Measurements from ENCODE around the gene GSS. TPM values are rescaled to one million over a fixed set of nuclear protein-coding genes. Genes with fewer than 3 reads are reported as not detected.

The GSS gene
- total and polyA plus RNA-seq, 7 donors = 14.5 to 36.6 (median 24.5) TPM

GRCh38 chr20:34947336-34947735, 8.3 kb downstream of the GSS start:
- ATAC-seq (no peak), DNase-seq (no peak)
- no peak overlapping the region for H3K4me3 ChIP-seq
- no peaks in the 10 kb centered on the region for H3K9me3 ChIP-seq
- peaks cover 0 to 24% of the 10 kb centered on the region in 2 donors for H3K36me3 ChIP-seq (ENCODE audit: insufficient read depth in 1 of 2, low read depth in 1 of 2)
- H3K27me3 ChIP-seq (ENCODE audit: insufficient read depth in 3 of 3, low read length in 2 of 3) = no peaks in the 10 kb centered on the region
- no peak for TF ChIP-seq CTCF (IDR thresholded peaks at IDR 0.05)
- peak overlapping the region; percentile 48 for H3K27ac ChIP-seq
- intact Hi-C loops (cut with DNase I) = no loop called here
- H3K4me1 ChIP-seq = peaks cover 35% of the 10 kb centered on the region

GRCh38 chr20:34946661-34947060, 8.9 kb downstream of the GSS start:
- Histone ChIP-seq H3K9me3 (no peaks in the 10 kb centered on the region), H3K36me3 (ENCODE audit: insufficient read depth in 1 of 2, low read depth in 1 of 2) (peaks cover 0 to 30% of the 10 kb centered on the region in 2 donors), H3K4me3 (no peak overlapping the region), H3K27me3 (ENCODE audit: insufficient read depth in 3 of 3, low read length in 2 of 3) (no peaks in the 10 kb centered on the region), H3K27ac (peak overlapping the region; percentile 48), H3K4me1 (peaks cover 32% of the 10 kb centered on the region)
- no peak for DNase-seq
- intact Hi-C loops (cut with DNase I) = no loop called here
- no peak for ATAC-seq
- TF ChIP-seq CTCF (IDR thresholded peaks at IDR 0.05) = no peak
- WGBS, 3 donors = 78 to 86% (median 79%) methylated on average over 3 of the region's 3 CpGs

DNA sequence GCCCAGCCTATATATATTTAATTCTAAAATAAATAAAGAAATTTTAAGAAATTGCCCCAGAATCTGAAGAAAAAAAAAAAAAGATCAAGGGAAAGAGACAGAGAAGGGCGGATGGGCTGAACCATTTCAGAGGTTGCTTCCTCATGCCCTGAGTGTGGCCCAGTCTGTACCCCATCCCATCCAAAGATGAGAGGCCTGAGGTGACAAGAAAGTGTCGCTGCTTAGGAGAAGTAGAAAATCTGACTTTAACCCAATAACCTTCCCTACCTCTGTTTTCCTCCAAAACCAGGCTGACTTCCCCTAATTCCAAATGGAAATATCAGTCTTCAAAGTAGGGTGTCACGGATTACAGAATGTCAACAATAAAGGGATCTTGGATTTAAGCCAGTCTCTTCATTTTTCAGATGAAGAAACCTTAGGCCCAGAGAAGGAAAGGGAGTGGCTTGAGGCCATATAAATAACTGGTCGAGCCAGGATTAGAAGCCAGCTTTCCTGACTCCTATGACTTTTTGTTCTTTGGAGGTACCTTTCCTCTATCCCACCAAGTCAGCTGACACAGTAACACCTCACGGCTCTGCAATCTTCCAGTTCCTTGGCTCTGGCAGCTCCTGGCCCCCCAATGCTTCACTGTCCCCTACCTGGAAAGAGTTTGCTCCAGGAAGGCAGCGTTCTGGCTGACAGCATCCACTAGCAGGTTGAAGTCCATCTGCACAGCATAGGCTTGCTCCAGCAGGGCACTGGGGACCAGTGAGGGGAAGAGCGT, 10.1 kb downstream of the GSS start:
- Histone ChIP-seq H3K27me3 (ENCODE audit: insufficient read depth in 3 of 3, low read length in 2 of 3) (no peaks in the 10 kb centered on the region), H3K4me3 (no peak overlapping the region), H3K27ac (peak overlapping the region; percentile 57), H3K36me3 (ENCODE audit: insufficient read depth in 1 of 2, low read depth in 1 of 2) (peaks cover 0 to 33% of the 10 kb centered on the region in 2 donors), H3K4me1 (peaks cover 43% of the 10 kb centered on the region), H3K9me3 (no peaks in the 10 kb centered on the region)
- 75 to 79% (median 76%) methylated on average over 7 of the region's 7 CpGs for WGBS, 3 donors
- intact Hi-C loops (cut with DNase I) = no loop called here
- no peak for TF ChIP-seq CTCF (IDR thresholded peaks at IDR 0.05)
- DNase-seq (no peak), ATAC-seq (no peak)

DNA sequence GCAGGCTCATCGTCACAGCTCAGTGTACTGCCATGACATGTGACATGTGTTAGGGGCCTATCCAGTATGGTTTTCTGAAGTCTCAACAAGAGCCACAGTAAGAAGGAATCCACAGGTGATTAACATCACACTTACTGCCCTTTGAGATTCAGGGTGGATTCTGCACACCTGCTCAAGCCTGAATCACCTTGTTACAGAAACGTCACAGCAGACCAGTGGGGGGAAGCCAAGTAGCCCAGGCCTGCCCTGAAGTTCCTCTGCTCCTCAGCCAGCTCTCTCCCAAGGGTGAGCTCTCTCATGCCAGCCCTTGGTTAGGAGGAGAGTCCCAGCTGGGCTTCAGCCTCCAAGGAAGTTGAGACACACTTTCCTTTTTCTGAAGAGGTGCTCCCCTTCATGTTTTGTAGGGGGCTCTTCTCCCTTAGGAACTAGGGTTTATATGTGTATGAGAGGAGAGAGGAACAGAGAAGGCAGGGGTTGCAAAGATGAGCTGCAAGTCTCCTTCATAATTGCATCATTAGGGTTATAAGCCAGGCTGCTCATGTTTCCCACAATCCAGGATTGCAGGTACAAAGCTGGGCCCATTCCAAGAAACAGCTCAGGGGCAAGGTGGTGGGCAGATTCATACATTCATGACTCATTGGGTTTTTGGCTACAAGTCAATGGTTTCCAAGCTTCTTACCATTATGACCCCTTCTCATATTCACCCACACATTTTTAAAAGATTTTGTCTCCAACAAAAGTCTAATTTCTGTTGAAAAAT, 11.6 kb downstream of the GSS start:
- H3K4me3 ChIP-seq = no peak overlapping the region
- 60 to 79% (median 63%) methylated on average over 2 of the region's 2 CpGs for WGBS, 3 donors
- H3K27ac ChIP-seq = peak overlapping the region; percentile 42
- ATAC-seq = peak in 2 of 4 donors; percentile 17 to 21
- TF ChIP-seq CTCF (IDR thresholded peaks at IDR 0.05) = no peak
- peaks cover 56% of the 10 kb centered on the region for H3K4me1 ChIP-seq
- peaks cover 0 to 28% of the 10 kb centered on the region in 2 donors for H3K36me3 ChIP-seq (ENCODE audit: insufficient read depth in 1 of 2, low read depth in 1 of 2)
- H3K27me3 ChIP-seq (ENCODE audit: insufficient read depth in 3 of 3, low read length in 2 of 3) = no peaks in the 10 kb centered on the region
- no peak for DNase-seq
- no peaks in the 10 kb centered on the region for H3K9me3 ChIP-seq
- intact Hi-C loops (cut with DNase I) = no loop called here
